Measurements from ENCODE around the gene TK2. TPM values are rescaled to one million over a fixed set of nuclear protein-coding genes. Genes with fewer than 3 reads are reported as not detected.
A peak's percentile ranks its signal among the peaks of the same experiment; 100 is the strongest.

Gene TK2
- total RNA-seq, 3 donors from 2014 or later: 33.1 to 98.4 (median 40.4) TPM

DNA sequence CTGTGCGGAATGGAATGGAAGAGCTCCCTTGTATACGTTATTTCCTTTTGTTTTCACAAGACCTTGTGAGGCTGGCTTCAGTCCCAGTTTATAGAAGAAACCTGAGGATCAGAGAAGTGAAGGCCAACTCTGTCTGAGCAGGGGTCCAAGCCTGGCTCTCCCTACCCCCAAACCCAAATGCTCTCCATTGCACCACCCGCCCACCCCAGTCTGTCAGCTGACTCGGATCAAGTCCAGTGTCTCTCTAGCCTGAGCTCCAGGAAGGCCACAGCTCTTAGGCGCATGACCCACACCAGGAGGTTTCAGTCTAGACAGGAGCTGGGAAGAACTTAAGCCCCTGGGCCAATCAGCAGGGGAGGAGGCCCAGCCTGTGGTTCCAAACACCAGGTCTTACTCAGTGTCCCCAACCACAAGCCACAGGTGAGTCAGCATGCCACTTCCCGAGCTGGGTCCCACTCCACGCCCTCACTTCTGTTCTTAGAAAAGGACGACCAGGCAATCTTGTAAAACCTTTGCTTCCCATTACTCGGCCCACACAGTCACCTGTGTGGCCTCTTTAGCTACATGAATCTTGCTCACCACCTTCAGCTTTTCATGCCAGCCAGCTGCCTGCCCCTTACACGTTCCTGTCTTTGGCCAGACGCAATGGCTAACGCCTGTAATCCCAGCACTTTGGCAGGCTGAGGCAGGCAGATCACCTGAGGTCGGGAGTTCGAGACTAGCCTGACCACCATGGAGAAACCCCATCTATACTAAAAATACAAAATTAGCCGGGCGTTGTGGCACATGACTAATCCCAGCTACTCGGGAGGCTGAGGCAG is 27.8 kb downstream of the TK2 start:
- intact Hi-C loops (cut with DNase I; ENCODE audit: low total_unique reads): no loop called here
- peak in 1 of 2 donors; percentile 67 for DNase-seq (ENCODE audit: low spot score in 2 of 2)
- no peaks in the 10 kb centered on the region for H3K36me3 ChIP-seq
- H3K4me1 ChIP-seq: peaks cover 12 to 17% of the 10 kb centered on the region in 2 donors
- no peaks in the 10 kb centered on the region for H3K27me3 ChIP-seq
- H3K27ac ChIP-seq: peak overlapping the region; percentile 76 to 86
- TF ChIP-seq POLR2AphosphoS5 (IDR thresholded peaks at IDR 0.05) (no peak), POLR2A (IDR thresholded peaks at IDR 0.05) (no peak)
- TF ChIP-seq, protein P1, sequence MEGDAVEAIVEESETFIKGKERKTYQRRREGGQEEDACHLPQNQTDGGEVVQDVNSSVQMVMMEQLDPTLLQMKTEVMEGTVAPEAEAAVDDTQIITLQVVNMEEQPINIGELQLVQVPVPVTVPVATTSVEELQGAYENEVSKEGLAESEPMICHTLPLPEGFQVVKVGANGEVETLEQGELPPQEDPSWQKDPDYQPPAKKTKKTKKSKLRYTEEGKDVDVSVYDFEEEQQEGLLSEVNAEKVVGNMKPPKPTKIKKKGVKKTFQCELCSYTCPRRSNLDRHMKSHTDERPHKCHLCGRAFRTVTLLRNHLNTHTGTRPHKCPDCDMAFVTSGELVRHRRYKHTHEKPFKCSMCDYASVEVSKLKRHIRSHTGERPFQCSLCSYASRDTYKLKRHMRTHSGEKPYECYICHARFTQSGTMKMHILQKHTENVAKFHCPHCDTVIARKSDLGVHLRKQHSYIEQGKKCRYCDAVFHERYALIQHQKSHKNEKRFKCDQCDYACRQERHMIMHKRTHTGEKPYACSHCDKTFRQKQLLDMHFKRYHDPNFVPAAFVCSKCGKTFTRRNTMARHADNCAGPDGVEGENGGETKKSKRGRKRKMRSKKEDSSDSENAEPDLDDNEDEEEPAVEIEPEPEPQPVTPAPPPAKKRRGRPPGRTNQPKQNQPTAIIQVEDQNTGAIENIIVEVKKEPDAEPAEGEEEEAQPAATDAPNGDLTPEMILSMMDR (IDR thresholded peaks at IDR 0.05): no peak
- no peaks in the 10 kb centered on the region for H3K9me3 ChIP-seq
- H3K4me3 ChIP-seq: no peak overlapping the region

DNA sequence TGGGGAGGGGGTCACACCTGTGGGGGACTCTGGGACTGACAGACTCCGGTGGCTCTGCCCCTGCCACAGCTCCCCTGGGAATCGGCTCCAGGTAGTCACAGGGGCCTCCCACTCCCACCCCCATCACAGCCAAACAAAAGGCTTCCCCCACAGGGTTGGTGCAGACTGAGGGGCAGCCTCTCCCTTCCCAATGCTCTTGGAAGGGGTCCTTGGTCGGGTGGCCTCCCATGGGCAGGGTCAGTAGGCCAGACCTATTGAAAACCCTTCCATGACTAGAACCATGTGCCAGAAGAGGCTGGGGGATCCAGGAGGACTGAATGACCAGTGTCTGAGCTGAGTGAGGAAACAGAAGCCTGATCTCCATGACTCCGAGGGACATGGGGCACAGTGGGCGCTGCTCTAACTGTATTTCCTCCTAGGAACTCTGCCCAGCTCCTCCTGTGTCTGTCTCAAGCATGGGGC is 28.6 kb downstream of the TK2 start:
- TF ChIP-seq POLR2A (IDR thresholded peaks at IDR 0.05): no peak
- TF ChIP-seq POLR2AphosphoS5 (IDR thresholded peaks at IDR 0.05): no peak
- TF ChIP-seq, protein P1 (IDR thresholded peaks at IDR 0.05): no peak
- peaks cover 16 to 22% of the 10 kb centered on the region in 2 donors for H3K4me1 ChIP-seq
- peak overlapping the region; percentile 76 to 86 for H3K27ac ChIP-seq
- H3K4me3 ChIP-seq: no peak overlapping the region
- DNase-seq (ENCODE audit: low spot score in 2 of 2): no peak
- H3K27me3 ChIP-seq: no peaks in the 10 kb centered on the region
- no peaks in the 10 kb centered on the region for H3K9me3 ChIP-seq
- no peaks in the 10 kb centered on the region for H3K36me3 ChIP-seq
- intact Hi-C loops (cut with DNase I; ENCODE audit: low total_unique reads): no loop called here

DNA sequence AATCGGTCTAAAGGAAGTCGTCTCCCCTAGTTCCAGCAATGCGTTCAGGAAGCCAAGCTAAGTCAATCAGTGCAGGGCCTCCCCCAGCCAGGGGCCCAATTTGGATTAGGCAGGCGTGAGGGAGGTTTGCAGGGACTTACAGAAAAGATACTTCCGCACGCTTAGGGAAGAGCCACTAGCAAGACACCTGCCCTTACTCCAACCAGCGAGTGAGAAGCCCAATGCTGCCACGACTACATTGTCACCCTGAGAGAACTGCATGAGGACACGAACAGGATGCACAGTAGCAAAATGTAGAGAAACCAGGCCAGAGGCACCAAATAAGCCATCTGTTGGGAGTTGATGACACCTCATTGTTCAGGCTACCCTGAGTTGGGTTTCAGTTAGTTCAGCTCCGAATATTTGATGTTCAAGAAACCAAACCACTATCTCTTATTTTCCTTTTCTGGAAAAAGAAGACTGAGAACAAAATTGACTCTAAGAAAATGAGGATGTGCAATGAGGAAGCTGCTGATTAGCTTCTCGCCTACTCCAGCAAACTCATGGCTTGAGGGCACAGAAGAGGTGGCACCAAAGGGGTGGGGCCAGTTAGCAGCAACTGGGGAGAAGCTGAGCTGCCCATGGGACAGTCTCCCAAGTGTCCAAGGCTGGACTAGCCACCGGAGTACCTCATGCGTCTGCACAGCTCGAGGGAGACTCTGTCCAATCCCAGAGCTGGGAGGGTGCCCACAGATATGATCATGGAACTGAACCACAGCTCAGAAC is 29.3 kb downstream of the TK2 start:
- H3K27ac ChIP-seq: peak overlapping the region; percentile 76 to 86
- no peak for DNase-seq (ENCODE audit: low spot score in 2 of 2)
- H3K9me3 ChIP-seq: no peaks in the 10 kb centered on the region
- TF ChIP-seq, protein P1 (IDR thresholded peaks at IDR 0.05): no peak
- TF ChIP-seq POLR2A (IDR thresholded peaks at IDR 0.05) (no peak), POLR2AphosphoS5 (IDR thresholded peaks at IDR 0.05) (no peak)
- H3K27me3 ChIP-seq: no peaks in the 10 kb centered on the region
- intact Hi-C loops (cut with DNase I; ENCODE audit: low total_unique reads): no loop called here
- H3K4me3 ChIP-seq: no peak overlapping the region
- H3K4me1 ChIP-seq: peaks cover 20 to 29% of the 10 kb centered on the region in 2 donors
- no peaks in the 10 kb centered on the region for H3K36me3 ChIP-seq

DNA sequence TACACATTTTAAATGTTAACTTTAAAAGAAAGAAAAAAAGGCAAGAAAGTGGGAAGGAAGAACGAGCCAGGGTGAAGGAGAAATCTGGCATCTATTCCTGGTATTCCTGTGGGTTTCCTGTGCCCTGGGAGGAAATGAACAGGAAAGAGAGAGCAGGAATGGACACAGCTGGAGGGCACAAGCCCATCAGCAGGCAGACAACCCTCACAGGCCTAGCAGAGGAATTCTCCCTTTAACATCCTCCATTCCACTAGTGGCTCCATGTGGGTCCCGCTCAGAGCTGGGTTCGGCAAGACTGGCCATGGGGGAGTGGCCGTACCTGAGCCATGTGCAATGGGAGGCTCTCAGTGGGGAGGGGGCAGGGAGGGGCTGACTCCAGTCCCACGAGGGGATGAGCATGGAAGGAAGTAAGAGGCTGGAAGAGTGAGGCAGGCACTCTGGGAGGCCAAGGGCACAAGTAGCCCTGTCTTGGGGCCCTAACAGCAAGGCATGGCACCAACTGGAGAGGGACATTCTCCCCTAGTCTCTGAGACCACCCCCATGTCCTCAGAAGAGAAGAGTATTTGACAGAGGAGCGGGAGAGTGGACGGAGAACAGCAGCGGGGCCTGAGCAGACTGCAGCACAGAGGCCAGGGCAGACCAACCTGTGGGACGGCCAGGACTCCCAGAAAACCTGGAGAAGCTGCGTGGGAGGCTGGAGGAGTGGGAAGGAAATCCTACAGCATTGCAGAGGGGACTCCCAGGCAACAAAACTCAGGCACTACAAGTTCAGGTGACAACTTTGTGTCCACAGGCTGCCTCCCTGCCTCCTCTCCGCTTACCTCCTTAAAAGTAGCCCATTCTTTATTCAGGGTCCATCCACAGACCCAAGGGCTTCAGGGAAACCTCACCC is 30.2 kb downstream of the TK2 start:
- Histone ChIP-seq H3K36me3 (no peaks in the 10 kb centered on the region), H3K4me1 (peaks cover 20 to 30% of the 10 kb centered on the region in 2 donors), H3K9me3 (no peaks in the 10 kb centered on the region), H3K27me3 (no peaks in the 10 kb centered on the region), H3K4me3 (no peak overlapping the region), H3K27ac (peak overlapping the region; percentile 76 to 80)
- TF ChIP-seq POLR2A (IDR thresholded peaks at IDR 0.05) (no peak), POLR2AphosphoS5 (IDR thresholded peaks at IDR 0.05) (no peak)
- TF ChIP-seq, protein P1 (IDR thresholded peaks at IDR 0.05): no peak
- intact Hi-C loops (cut with DNase I; ENCODE audit: low total_unique reads): no loop called here
- DNase-seq (ENCODE audit: low spot score in 2 of 2): no peak

Data from breast epithelium (tissue), 4 donors.